ENCODE data around the gene NBEA.

GRCh38 chr13:35659796-35660195 lies 717.7 kb downstream of the NBEA start:
- no peak for TF ChIP-seq EP300 (IDR thresholded peaks at IDR 0.05)
- TF ChIP-seq POLR2AphosphoS5 (IDR thresholded peaks at IDR 0.05), result no peak
- TF ChIP-seq CTCF (IDR thresholded peaks at IDR 0.05), result no peak
- TF ChIP-seq POLR2A (IDR thresholded peaks at IDR 0.05), result no peak

Measured in stomach (tissue), 4 donors.